CD4-positive, alpha-beta T cell treated with Interleukin-17A for 1 hour (primary cell): Measurements from ENCODE around the gene RHAG.

Source experiments
- DNase-seq: peaks from one replicate; pipeline ENCODE4 v3.0.0-alpha.2; 2020

Gene RHAG

GRCh38 chr6:49563006-49563886 is 73.4 kb downstream of the RHAG start:
- no peak for DNase-seq

- no peak for DNase-seq
Observed at GRCh38 chr6:49558238-49558637, 78.4 kb downstream of the RHAG start.

GRCh38 chr6:49557177-49557576 is 79.5 kb downstream of the RHAG start:
- no peak for DNase-seq

DNA sequence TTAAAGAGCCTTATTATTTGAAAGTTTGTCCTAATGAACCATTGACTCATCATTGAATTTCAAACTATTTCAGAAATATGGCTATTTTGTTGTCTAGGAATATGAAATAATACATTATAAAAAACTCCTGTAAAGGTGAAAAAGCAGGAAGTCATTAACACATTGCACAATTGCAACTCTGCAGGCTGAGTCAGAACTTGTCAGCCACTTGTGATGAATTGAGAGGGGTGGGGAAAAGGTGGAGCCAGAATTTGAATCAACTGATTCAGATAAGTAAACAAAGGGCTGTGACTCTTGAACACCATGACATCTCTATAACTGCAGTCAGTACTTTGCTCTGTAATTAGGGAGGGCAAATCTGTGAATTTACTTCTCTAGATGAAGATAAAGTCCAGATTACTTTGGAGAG is 80.2 kb downstream of the RHAG start:
- no peak for DNase-seq

DNA sequence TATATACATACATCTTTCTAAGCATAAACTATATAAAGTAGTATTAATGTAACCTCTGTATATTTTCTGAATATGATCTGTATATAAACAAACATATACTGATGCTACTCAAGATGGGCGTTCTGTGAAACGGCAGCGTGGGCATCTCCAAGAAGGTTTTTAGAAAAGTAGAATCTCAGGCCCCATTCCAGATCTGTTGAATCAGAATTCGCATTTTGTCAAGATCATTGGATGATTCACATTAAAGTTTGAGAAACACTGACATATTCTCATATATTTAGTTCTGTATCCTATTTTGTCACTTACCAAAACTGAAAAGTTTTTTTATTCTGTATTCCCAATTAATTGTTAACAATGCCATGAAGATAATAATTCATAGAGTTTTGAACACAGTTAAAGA is 80.7 kb downstream of the RHAG start:
- no peak for DNase-seq
